ENCODE data around the gene AGXT.

The AGXT gene

DNA sequence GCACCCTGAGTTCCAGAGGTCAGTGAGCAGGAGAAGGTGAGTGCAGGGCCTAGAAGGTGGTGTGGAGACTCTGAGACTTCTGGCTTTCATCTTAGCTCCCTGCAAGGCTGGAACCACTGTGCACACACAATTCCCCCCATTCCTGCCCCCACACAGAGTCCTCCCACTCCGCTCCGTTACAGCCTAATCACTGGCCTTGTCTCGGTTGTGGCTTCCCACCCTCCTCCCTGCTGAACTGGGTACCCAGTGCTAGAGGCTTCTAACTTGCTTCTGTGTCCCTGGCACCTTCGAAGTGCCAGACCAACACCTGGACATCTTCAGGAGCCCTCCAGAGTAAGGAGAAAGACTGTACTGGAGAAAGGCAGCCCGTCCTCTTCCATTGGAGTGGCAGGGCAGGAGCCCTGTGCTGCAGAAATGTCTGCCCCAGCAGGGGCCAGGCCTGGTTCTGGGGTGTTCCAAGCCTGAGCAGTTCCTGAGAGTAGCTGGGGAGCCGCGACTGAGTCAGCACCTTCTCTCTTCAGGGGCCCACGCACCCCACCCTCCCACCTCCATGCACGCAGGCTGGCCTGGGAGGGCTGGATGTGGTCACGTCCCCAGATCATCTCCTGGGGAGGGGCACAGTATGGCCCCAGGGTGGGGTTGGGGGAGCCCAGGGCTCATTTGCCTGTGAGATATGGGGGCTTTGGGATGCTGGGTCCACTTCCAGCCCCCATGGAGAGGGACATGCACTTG, 60.9 kb downstream of the AGXT start:
- Mint-ChIP-seq H3K4me3 (no peak overlapping the region), H3K27me3 (no peaks in the 10 kb centered on the region), H3K36me3 (no peaks in the 10 kb centered on the region), H3K27ac (no peak overlapping the region), H3K9me3 (no peaks in the 10 kb centered on the region), H3K4me1 (no peaks in the 10 kb centered on the region)
